GM12878 (cell line): Measurements from ENCODE around the gene DGKI. TPM values are rescaled to one million over a fixed set of nuclear protein-coding genes. Genes with fewer than 3 reads are reported as not detected.

Experiments
- ATAC-seq: fragments of 200-7000 bp; cut with Tn5 transposase; 3 replicates; pipeline ENCODE4 v1.9.1; 2020; ENCODE audit warnings: mild to moderate bottlenecking, moderate library complexity
- BruUV-seq: library from RNA; stranded (reverse); fragments of 400-500 nt; replicated peaks from 2 replicates; lab custom pipeline; 2021; lab: Mats Ljungman, UMichigan
- CTCF ChIA-PET: fragments of 300-600 bp; sonication (Branson Sonifier 250); formaldehyde crosslinking; extraction: SDS; loops from one replicate; lab custom pipeline; 2021; ENCODE audit warnings: inconsistent platforms; lab: Yijun Ruan, JAX
- POLR2A ChIA-PET: fragments of 350-600 bp; formaldehyde crosslinking; extraction: SDS; loops from one replicate; lab custom pipeline; 2021; ENCODE audit warnings: inconsistent platforms; lab: Charles Lee
- RAD21 ChIA-PET: fragments of 300-600 bp; sonication (Branson Sonifier 250); formaldehyde crosslinking; loops from one replicate; lab custom pipeline; 2023; ENCODE audit warnings: antibody characterized with exemption; ENCODE audit not compliant: unreplicated experiment; lab: Charles Lee
- SMC1A ChIA-PET: fragments of 300-600 bp; sonication (Branson Sonifier 250); formaldehyde crosslinking; loops from one replicate; lab custom pipeline; 2023; ENCODE audit not compliant: unreplicated experiment, uncharacterized antibody; lab: Charles Lee
- DNase-seq: peaks from one replicate; pipeline ENCODE4 v3.0.0-alpha.2; 2011; ENCODE audit warnings: low read depth, low spot score
- FAIRE-seq: peaks from 3 replicates; lab custom pipeline; 2011; peaks lifted over from hg19 to GRCh38; lab: Jason Lieb, UNC
- H2AFZ ChIP-seq: 2 replicates; pipeline ENCODE4 v1.6.0; 2011; ENCODE audit warnings: low read depth, low read length, control low read depth; ENCODE audit not compliant: control insufficient read depth
- H3K27ac ChIP-seq: 2 replicates; pipeline ENCODE4 v1.5.1; 2011; ENCODE audit warnings: control low read depth; ENCODE audit not compliant: control insufficient read depth, insufficient read depth
- H3K27me3 ChIP-seq, 2 experiments: replicated peaks in 1 of 2; 2 replicates each; pipeline versions ENCODE4 v1.6.0 to v1.6.1; 2011; ENCODE audit warnings: low read length in 1 of 2; ENCODE audit not compliant: control insufficient read depth in 2 of 2, insufficient read depth in 2 of 2
- H3K36me3 ChIP-seq, 2 experiments: 2 replicates each; pipeline ENCODE4 v1.5.1; 2011; ENCODE audit warnings: low read length in 1 of 2; ENCODE audit not compliant: control insufficient read depth in 2 of 2, insufficient read depth in 2 of 2
- H3K4me1 ChIP-seq: 2 replicates; pipeline ENCODE4 v1.6.1; 2011; ENCODE audit warnings: mild to moderate bottlenecking, low read length, moderate library complexity, mixed read lengths; ENCODE audit not compliant: control insufficient read depth, insufficient read depth
- H3K4me2 ChIP-seq: 2 replicates; pipeline ENCODE4 v1.6.0; 2011; ENCODE audit warnings: control low read depth; ENCODE audit not compliant: control insufficient read depth, insufficient read depth
- H3K4me3 ChIP-seq: fragments of 200-600 bp; sonication (generic); 2 replicates; pipeline ENCODE4 v1.5.1; 2016
- H3K79me2 ChIP-seq: 2 replicates; pipeline ENCODE4 v1.6.0; 2011; ENCODE audit warnings: low read length; ENCODE audit not compliant: control insufficient read depth, insufficient read depth
- H3K9ac ChIP-seq: 2 replicates; pipeline ENCODE4 v1.8.0; 2011; ENCODE audit warnings: low read length, control low read depth, mixed read lengths; ENCODE audit not compliant: control insufficient read depth, insufficient read depth
- H3K9me3 ChIP-seq: replicated peaks from 3 replicates; pipeline ENCODE4 v1.5.1; 2011; ENCODE audit warnings: mild to moderate bottlenecking, low read length; ENCODE audit not compliant: control insufficient read depth, insufficient read depth
- H4K20me1 ChIP-seq: 2 replicates; pipeline ENCODE4 v1.6.0; 2011; ENCODE audit not compliant: control insufficient read depth, insufficient read depth
- ASH2L ChIP-seq: fragments of 300-600, 200-600 bp; sonication (generic); IDR thresholded peaks from 2 replicates; pipeline ENCODE4 v1.6.1; 2017; ENCODE audit warnings: low read depth, mild to moderate bottlenecking, borderline replicate concordance
- CBFB ChIP-seq: IDR thresholded peaks from 2 replicates; pipeline ENCODE4 v1.6.1; 2016; ENCODE audit warnings: antibody characterized with exemption, low read depth
- CBX3 ChIP-seq: fragments of 200-600 bp; sonication (generic); IDR thresholded peaks from 2 replicates; pipeline ENCODE4 v1.6.1; 2016; ENCODE audit warnings: low read depth, borderline replicate concordance
- CHD4 ChIP-seq: fragments of 200-600 bp; sonication (generic); IDR thresholded peaks from 2 replicates; pipeline ENCODE4 v1.6.1; 2016; ENCODE audit warnings: mild to moderate bottlenecking
- EZH2 ChIP-seq: IDR thresholded peaks from 2 replicates; pipeline ENCODE4 v1.6.1; 2012; ENCODE audit warnings: low read depth, mild to moderate bottlenecking, control low read depth, inconsistent platforms, low read length, borderline replicate concordance; ENCODE audit not compliant: control insufficient read depth
- HDAC2 ChIP-seq: fragments of 200-600 bp; sonication (generic); IDR thresholded peaks from 2 replicates; pipeline ENCODE4 v1.6.1; 2017
- HDAC6 ChIP-seq: fragments of 200-600 bp; sonication (generic); IDR thresholded peaks from one replicate; pipeline ENCODE4 v1.8.0; 2017; ENCODE audit warnings: antibody characterized with exemption; ENCODE audit not compliant: unreplicated experiment
- JUNB ChIP-seq: IDR thresholded peaks from 2 replicates; pipeline ENCODE4 v1.6.1; 2016; ENCODE audit warnings: antibody characterized with exemption, mild to moderate bottlenecking
- MTA3 ChIP-seq: IDR thresholded peaks from 2 replicates; pipeline ENCODE4 v1.6.1; 2012; ENCODE audit warnings: low read length, inconsistent platforms, borderline replicate concordance
- MYB ChIP-seq: fragments of 150-350 bp; IDR thresholded peaks from 2 replicates; pipeline ENCODE4 v1.6.1; 2014; ENCODE audit warnings: mild to moderate bottlenecking, low read depth, low read length, borderline replicate concordance
- NBN ChIP-seq: fragments of 450-650 bp; IDR thresholded peaks from 2 replicates; pipeline ENCODE4 v1.6.1; 2016
- NFXL1 ChIP-seq: fragments of 450-650 bp; IDR thresholded peaks from 2 replicates; pipeline ENCODE4 v1.6.1; 2017; ENCODE audit warnings: antibody characterized with exemption, mild to moderate bottlenecking, borderline replicate concordance
- RAD21 ChIP-seq: IDR thresholded peaks from 2 replicates; pipeline ENCODE4 v1.6.1; 2011; ENCODE audit warnings: mild to moderate bottlenecking, low read depth, low read length, moderate library complexity; ENCODE audit not compliant: insufficient read depth
- RAD51 ChIP-seq: fragments of 450-650 bp; IDR thresholded peaks from 2 replicates; pipeline ENCODE4 v1.6.1; 2016; ENCODE audit warnings: moderate library complexity, mild to moderate bottlenecking, inconsistent platforms
- RBBP5 ChIP-seq: fragments of 200-600 bp; sonication (generic); conservative IDR thresholded peaks from 2 replicates; pipeline ENCODE4 v1.6.1; 2016
- SMAD1 ChIP-seq: fragments of 450-650 bp; IDR thresholded peaks from 2 replicates; pipeline ENCODE4 v1.6.1; 2018; ENCODE audit warnings: mild to moderate bottlenecking, low read depth; ENCODE audit not compliant: partially characterized antibody
- WGBS: methylation state at CpG from one replicate; pipeline ENCODE4 v1.1.6; 2016; ENCODE audit warnings: low lambda C conversion rate; ENCODE audit not compliant: insufficient replicate concordance, insufficient coverage; ENCODE audit errors: missing lambda C conversion rate; 5-methylcytosine and 5-hydroxymethylcytosine counted together
- in situ Hi-C: fragments of 300-500 bp; cut with MboI; formaldehyde crosslinking; loops from 9 replicates; pipeline ENCODE4 v1.14.3; 2018; ENCODE audit warnings: mixed read lengths
- intact Hi-C: fragments of 100-400 bp; cut with micrococcal nuclease; formaldehyde crosslinking; loops from one replicate; pipeline ENCODE4 v1.14.2; 2022; ENCODE audit not compliant: unreplicated experiment
- polyA plus RNA-seq, 11 experiments: library from polyadenylated mRNA; depleted of rRNA in 4 of 11; unstranded in 6 of 11; stranded (reverse) in 5 of 11; fragments of >200 nt; fragmentation: Nextera tagmentation in 4 of 11; fragmentation: Illumina TruSeq in 1 of 11; extraction: Ambion mirVana in 4 of 11; extraction: Trizol in 1 of 11; gene quantifications; 1 replicate in 1 of 11; 2 replicates in 10 of 11; pipeline versions ENCODE4 v1.2.1 to v1.2.3, GENCODE V29; 2011 to 2016; ENCODE audit warnings: inconsistent platforms in 2 of 11, missing spikeins in 2 of 11, low read depth in 1 of 11
- total RNA-seq, 4 experiments: library from RNA; depleted of rRNA in 3 of 4; stranded (reverse); fragments of >200 nt in 3 of 4; fragmentation: Illumina TruSeq in 1 of 4; extraction: Trizol in 1 of 4; gene quantifications; 2 replicates each; pipeline versions ENCODE4 v1.2.1 to v1.2.3, GENCODE V29; 2013 to 2021
- TF ChIP-seq, protein P1 (sequence below): fragments of 450-650 bp; conservative IDR thresholded peaks from 2 replicates; pipeline ENCODE4 v1.6.1; 2017; ENCODE audit warnings: mild to moderate bottlenecking, moderate library complexity
- TF ChIP-seq, protein P2 (sequence below): IDR thresholded peaks from 2 replicates; pipeline ENCODE4 v1.6.1; 2011; ENCODE audit warnings: borderline replicate concordance, low read depth, mild to moderate bottlenecking, moderate library complexity, mixed read lengths, low read length; ENCODE audit not compliant: insufficient read depth; ENCODE audit errors: extremely low read length
- TF ChIP-seq, protein P3 (sequence below): IDR thresholded peaks from 2 replicates; pipeline ENCODE4 v1.6.1; 2011; ENCODE audit warnings: mild to moderate bottlenecking, low read depth, low read length, moderate library complexity; ENCODE audit not compliant: insufficient replicate concordance

DGKI gene
- total and polyA plus RNA-seq, 10 of the 15 experiments (the other 5 are each of a cell fraction or from before 2014, with no cell fraction given), result 10.4 to 37.1 (median 22.1) TPM

DNA sequence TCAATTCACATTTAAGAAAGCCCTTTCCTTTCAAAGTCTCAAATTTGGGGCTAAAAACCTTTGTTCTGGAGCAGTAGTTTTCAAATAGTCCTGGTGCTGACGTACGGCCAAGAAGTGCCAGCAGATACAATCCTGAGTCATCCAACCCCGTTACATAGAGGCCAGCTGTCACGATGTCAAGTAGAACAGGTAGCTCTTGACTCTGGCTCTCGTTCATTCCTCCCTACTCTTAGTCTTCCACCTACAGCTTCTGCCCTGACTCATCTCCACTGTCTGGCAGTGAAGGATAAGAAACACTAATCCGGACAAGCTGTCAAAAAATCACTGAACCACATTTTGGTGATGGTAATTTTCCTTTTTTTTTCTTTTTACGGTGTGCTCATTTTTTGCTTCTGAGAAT lies 370.8 kb downstream of the DGKI start:
- no TSS peak for BruUV-seq
- intact Hi-C loops (no loop called here), in situ Hi-C loops (no loop called here)
- ChIA-PET RAD21 (interaction anchor here (1.0 to 2.1 kb wide), 3 partner anchors 9 to 116 kb away, joined by 3 to 6 read pairs (median 4); no protein-coding TSS in a partner anchor), POLR2A (interaction anchor here (0.6 kb wide), 1 partner anchor 402 kb away, joined by 3 read pairs; no protein-coding TSS in a partner anchor), SMC1A (interaction anchor here (0.8 to 2.9 kb wide), 8 partner anchors 9 to 155 kb away, joined by 3 to 15 read pairs (median 4); no protein-coding TSS in a partner anchor), CTCF (interaction anchor here (0.8 to 1.2 kb wide), 7 partner anchors 8 to 117 kb away, joined by 3 to 7 read pairs (median 3); no protein-coding TSS in a partner anchor)
- H3K4me3 ChIP-seq, result no peak overlapping the region
- no peak overlapping the region for H3K27ac ChIP-seq
- ATAC-seq (no peak), FAIRE-seq (no peak), DNase-seq (no peak)
- no peaks in the 10 kb centered on the region for H3K79me2 ChIP-seq
- no peaks in the 10 kb centered on the region for H3K9me3 ChIP-seq
- H3K36me3 ChIP-seq, result no peaks in the 10 kb centered on the region
- H4K20me1 ChIP-seq, result no peaks in the 10 kb centered on the region
- H3K4me2 ChIP-seq, result no peak overlapping the region
- WGBS, result 22% methylated on average over 7 of the region's 7 CpGs
- no peaks in the 10 kb centered on the region for H3K4me1 ChIP-seq
- H3K9ac ChIP-seq, result no peak overlapping the region
- H2AFZ ChIP-seq, result no peak overlapping the region
- H3K27me3 ChIP-seq, result no peaks in the 10 kb centered on the region; a peak in 1 of 4 replicates
- TF ChIP-seq JUNB (no peak), EZH2 (no peak), CBX3 (no peak), RBBP5 (no peak), NFXL1 (no peak), CBFB (no peak), CHD4 (no peak), HDAC6 (no peak), ASH2L (no peak), NBN (no peak), SMAD1 (no peak), MTA3 (no peak), RAD51 (no peak), RAD21 (no peak), MYB (no peak), HDAC2 (no peak)
- TF ChIP-seq, protein P1, sequence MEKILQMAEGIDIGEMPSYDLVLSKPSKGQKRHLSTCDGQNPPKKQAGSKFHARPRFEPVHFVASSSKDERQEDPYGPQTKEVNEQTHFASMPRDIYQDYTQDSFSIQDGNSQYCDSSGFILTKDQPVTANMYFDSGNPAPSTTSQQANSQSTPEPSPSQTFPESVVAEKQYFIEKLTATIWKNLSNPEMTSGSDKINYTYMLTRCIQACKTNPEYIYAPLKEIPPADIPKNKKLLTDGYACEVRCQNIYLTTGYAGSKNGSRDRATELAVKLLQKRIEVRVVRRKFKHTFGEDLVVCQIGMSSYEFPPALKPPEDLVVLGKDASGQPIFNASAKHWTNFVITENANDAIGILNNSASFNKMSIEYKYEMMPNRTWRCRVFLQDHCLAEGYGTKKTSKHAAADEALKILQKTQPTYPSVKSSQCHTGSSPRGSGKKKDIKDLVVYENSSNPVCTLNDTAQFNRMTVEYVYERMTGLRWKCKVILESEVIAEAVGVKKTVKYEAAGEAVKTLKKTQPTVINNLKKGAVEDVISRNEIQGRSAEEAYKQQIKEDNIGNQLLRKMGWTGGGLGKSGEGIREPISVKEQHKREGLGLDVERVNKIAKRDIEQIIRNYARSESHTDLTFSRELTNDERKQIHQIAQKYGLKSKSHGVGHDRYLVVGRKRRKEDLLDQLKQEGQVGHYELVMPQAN, result no peak
- TF ChIP-seq, protein P2, sequence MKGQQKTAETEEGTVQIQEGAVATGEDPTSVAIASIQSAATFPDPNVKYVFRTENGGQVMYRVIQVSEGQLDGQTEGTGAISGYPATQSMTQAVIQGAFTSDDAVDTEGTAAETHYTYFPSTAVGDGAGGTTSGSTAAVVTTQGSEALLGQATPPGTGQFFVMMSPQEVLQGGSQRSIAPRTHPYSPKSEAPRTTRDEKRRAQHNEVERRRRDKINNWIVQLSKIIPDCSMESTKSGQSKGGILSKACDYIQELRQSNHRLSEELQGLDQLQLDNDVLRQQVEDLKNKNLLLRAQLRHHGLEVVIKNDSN, result no peak
- TF ChIP-seq, protein P3, sequence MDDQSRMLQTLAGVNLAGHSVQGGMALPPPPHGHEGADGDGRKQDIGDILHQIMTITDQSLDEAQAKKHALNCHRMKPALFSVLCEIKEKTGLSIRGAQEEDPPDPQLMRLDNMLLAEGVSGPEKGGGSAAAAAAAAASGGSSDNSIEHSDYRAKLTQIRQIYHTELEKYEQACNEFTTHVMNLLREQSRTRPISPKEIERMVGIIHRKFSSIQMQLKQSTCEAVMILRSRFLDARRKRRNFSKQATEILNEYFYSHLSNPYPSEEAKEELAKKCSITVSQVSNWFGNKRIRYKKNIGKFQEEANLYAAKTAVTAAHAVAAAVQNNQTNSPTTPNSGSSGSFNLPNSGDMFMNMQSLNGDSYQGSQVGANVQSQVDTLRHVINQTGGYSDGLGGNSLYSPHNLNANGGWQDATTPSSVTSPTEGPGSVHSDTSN, result no peak
- TF ChIP-seq, all 136 proteins: peak for 0
